H9 (cell line): ENCODE data around the gene UPP1. TPM values are rescaled to one million over a fixed set of nuclear protein-coding genes. Genes with fewer than 3 reads are reported as not detected.

ENCODE experiments used
- DNase-seq: peaks from one replicate; pipeline ENCODE4 v3.0.0-alpha.2; 2017
- H2AFZ ChIP-seq: one replicate; pipeline ENCODE4 v1.6.1; 2013; ENCODE audit warnings: mild to moderate bottlenecking, low read length, control low read depth, moderate library complexity
- H2AK5ac ChIP-seq: 2 replicates; pipeline ENCODE4 v1.6.1; 2013; ENCODE audit warnings: low read length, control low read depth, mixed read lengths; ENCODE audit not compliant: insufficient read length
- H2BK120ac ChIP-seq: one replicate; pipeline ENCODE4 v1.6.1; 2013; ENCODE audit warnings: low read depth, mild to moderate bottlenecking, low read length, control low read depth, inconsistent platforms; ENCODE audit not compliant: poor library complexity, severe bottlenecking
- H2BK12ac ChIP-seq: 2 replicates; pipeline ENCODE4 v1.6.1; 2013; ENCODE audit warnings: low read length, control low read depth, mixed read lengths, low read depth; ENCODE audit not compliant: insufficient read length
- H2BK15ac ChIP-seq: 2 replicates; pipeline ENCODE4 v1.6.1; 2013; ENCODE audit warnings: low read depth, low read length, control low read depth
- H2BK20ac ChIP-seq: one replicate; pipeline ENCODE4 v1.6.1; 2013; ENCODE audit warnings: low read depth, mild to moderate bottlenecking, low read length, control low read depth, inconsistent platforms; ENCODE audit not compliant: poor library complexity, severe bottlenecking
- H2BK5ac ChIP-seq: 2 replicates; pipeline ENCODE4 v1.6.1; 2013; ENCODE audit warnings: low read length, control low read depth, mixed read lengths; ENCODE audit not compliant: insufficient read length
- H3K14ac ChIP-seq: 2 replicates; pipeline ENCODE4 v1.6.1; 2013; ENCODE audit warnings: low read length, control low read depth; ENCODE audit not compliant: insufficient read depth
- H3K18ac ChIP-seq: 2 replicates; pipeline ENCODE4 v1.6.1; 2013; ENCODE audit warnings: low read depth, mild to moderate bottlenecking, mixed read lengths, low read length, control low read depth; ENCODE audit not compliant: insufficient read length
- H3K23ac ChIP-seq: 2 replicates; pipeline ENCODE4 v1.6.1; 2013; ENCODE audit warnings: low read length, control low read depth, mixed read lengths, low read depth; ENCODE audit not compliant: insufficient read length
- H3K23me2 ChIP-seq: 2 replicates; pipeline ENCODE4 v1.6.1; 2013; ENCODE audit warnings: low read depth, mild to moderate bottlenecking, mixed read lengths, low read length, control low read depth; ENCODE audit not compliant: insufficient read length, poor library complexity, severe bottlenecking
- H3K27ac ChIP-seq: 2 replicates; pipeline ENCODE4 v1.5.1; 2013; ENCODE audit warnings: low read length, control low read depth, mixed read lengths, low read depth; ENCODE audit not compliant: insufficient read length
- H3K27me3 ChIP-seq: 2 replicates; pipeline ENCODE4 v1.6.1; 2013; ENCODE audit warnings: low read length, control low read depth, inconsistent platforms; ENCODE audit not compliant: insufficient read depth
- H3K4ac ChIP-seq: 2 replicates; pipeline ENCODE4 v1.6.1; 2013; ENCODE audit warnings: low read depth, mild to moderate bottlenecking, control low read depth, inconsistent platforms, low read length, moderate library complexity
- H3K4me1 ChIP-seq: 2 replicates; pipeline ENCODE4 v1.6.1; 2013; ENCODE audit warnings: low read length, control low read depth, inconsistent platforms; ENCODE audit not compliant: insufficient read depth
- H3K4me2 ChIP-seq: 2 replicates; pipeline ENCODE4 v1.6.1; 2013; ENCODE audit warnings: low read length, control low read depth, mixed read lengths; ENCODE audit not compliant: insufficient read length, insufficient read depth
- H3K56ac ChIP-seq: 2 replicates; pipeline ENCODE4 v1.6.1; 2013; ENCODE audit warnings: low read depth, mild to moderate bottlenecking, mixed read lengths, low read length, control low read depth; ENCODE audit not compliant: insufficient read length
- H3K79me1 ChIP-seq: 2 replicates; pipeline ENCODE4 v1.6.1; 2013; ENCODE audit warnings: low read depth, mild to moderate bottlenecking, moderate library complexity, low read length, control low read depth, inconsistent platforms; ENCODE audit not compliant: insufficient read depth, poor library complexity, severe bottlenecking
- H3K79me2 ChIP-seq: 2 replicates; pipeline ENCODE4 v1.6.1; 2013; ENCODE audit warnings: low read length, control low read depth, inconsistent platforms; ENCODE audit not compliant: insufficient read depth
- H3K9ac ChIP-seq: 2 replicates; pipeline ENCODE4 v1.6.1; 2013; ENCODE audit warnings: low read length, control low read depth, mixed read lengths; ENCODE audit not compliant: insufficient read length; ENCODE audit errors: extremely low read depth
- H3K9me3 ChIP-seq: one replicate; pipeline ENCODE4 v1.6.1; 2013; ENCODE audit warnings: low read depth, low read length, inconsistent platforms; ENCODE audit not compliant: control insufficient read depth
- H3T11ph ChIP-seq: one replicate; pipeline ENCODE4 v1.6.1; 2013; ENCODE audit warnings: mild to moderate bottlenecking, low read length, control low read depth, inconsistent platforms
- H4K20me1 ChIP-seq: one replicate; pipeline ENCODE4 v1.6.1; 2013; ENCODE audit not compliant: control insufficient read depth, insufficient read length, insufficient read depth
- H4K5ac ChIP-seq: 2 replicates; pipeline ENCODE4 v1.6.1; 2013; ENCODE audit warnings: low read depth, mild to moderate bottlenecking, mixed read lengths, low read length, control low read depth; ENCODE audit not compliant: insufficient read length
- H4K8ac ChIP-seq: replicated peaks from 2 replicates; pipeline ENCODE4 v1.6.1; 2013; ENCODE audit warnings: low read length, control low read depth, mixed read lengths, low read depth; ENCODE audit not compliant: insufficient read length
- H4K91ac ChIP-seq: 2 replicates; pipeline ENCODE4 v1.6.1; 2013; ENCODE audit warnings: low read depth, mild to moderate bottlenecking, moderate library complexity, mixed read lengths, low read length, control low read depth; ENCODE audit not compliant: insufficient read length
- H3K27ac Mint-ChIP-seq, 3 experiments: 2 replicates in 2 of 3; 3 replicates in 1 of 3; pipeline ENCODE4 v1.8.0; 2020 to 2021; ENCODE audit warnings: mixed read lengths in 3 of 3, mild to moderate bottlenecking in 1 of 3, moderate library complexity in 1 of 3
- H3K27me3 Mint-ChIP-seq: 2 replicates; pipeline ENCODE4 v1.8.0; 2021; ENCODE audit warnings: low read depth, mild to moderate bottlenecking, moderate library complexity, mixed read lengths
- H3K36me3 Mint-ChIP-seq, 3 experiments: 2 replicates in 2 of 3; 3 replicates in 1 of 3; pipeline ENCODE4 v1.8.0; 2020 to 2021; ENCODE audit warnings: low read depth in 3 of 3, mixed read lengths in 3 of 3; ENCODE audit not compliant: insufficient read depth in 1 of 3
- H3K4me1 Mint-ChIP-seq, 2 experiments: 2 replicates each; pipeline ENCODE4 v1.8.0; 2020; ENCODE audit warnings: mixed read lengths in 2 of 2
- H3K4me3 Mint-ChIP-seq, 2 experiments: 2 replicates in 1 of 2; 3 replicates in 1 of 2; pipeline ENCODE4 v1.8.0; 2020 to 2021; ENCODE audit warnings: mild to moderate bottlenecking in 2 of 2, mixed read lengths in 2 of 2, moderate library complexity in 1 of 2
- H3K9me3 Mint-ChIP-seq, 2 experiments: 2 replicates in 1 of 2; 3 replicates in 1 of 2; pipeline ENCODE4 v1.8.0; 2020; ENCODE audit warnings: mild to moderate bottlenecking in 2 of 2, mixed read lengths in 2 of 2, moderate library complexity in 1 of 2
- WGBS: extraction: QIAGEN DNeasy Blood & Tissue Kit; methylation state at CpG from one replicate; pipeline ENCODE4 v1.1.7; 2013; ENCODE audit warnings: missing lambda C conversion rate, low lambda C conversion rate, mixed read lengths; ENCODE audit not compliant: insufficient read length; ENCODE audit errors: extremely low coverage; 5-methylcytosine and 5-hydroxymethylcytosine counted together
- total RNA-seq: library from RNA; stranded (reverse); gene quantifications from 2 replicates; pipeline ENCODE4 v1.2.1, GENCODE V29; 2021
- TF ChIP-seq, protein P1 (sequence below): fragments of 200-600 bp; sonication (generic); conservative IDR thresholded peaks from 3 replicates; pipeline ENCODE4 v1.8.0; 2021; ENCODE audit warnings: antibody characterized with exemption, mild to moderate bottlenecking

Gene UPP1
- total RNA-seq, 1 experiment from 2014 or later: 34.2 TPM

DNA sequence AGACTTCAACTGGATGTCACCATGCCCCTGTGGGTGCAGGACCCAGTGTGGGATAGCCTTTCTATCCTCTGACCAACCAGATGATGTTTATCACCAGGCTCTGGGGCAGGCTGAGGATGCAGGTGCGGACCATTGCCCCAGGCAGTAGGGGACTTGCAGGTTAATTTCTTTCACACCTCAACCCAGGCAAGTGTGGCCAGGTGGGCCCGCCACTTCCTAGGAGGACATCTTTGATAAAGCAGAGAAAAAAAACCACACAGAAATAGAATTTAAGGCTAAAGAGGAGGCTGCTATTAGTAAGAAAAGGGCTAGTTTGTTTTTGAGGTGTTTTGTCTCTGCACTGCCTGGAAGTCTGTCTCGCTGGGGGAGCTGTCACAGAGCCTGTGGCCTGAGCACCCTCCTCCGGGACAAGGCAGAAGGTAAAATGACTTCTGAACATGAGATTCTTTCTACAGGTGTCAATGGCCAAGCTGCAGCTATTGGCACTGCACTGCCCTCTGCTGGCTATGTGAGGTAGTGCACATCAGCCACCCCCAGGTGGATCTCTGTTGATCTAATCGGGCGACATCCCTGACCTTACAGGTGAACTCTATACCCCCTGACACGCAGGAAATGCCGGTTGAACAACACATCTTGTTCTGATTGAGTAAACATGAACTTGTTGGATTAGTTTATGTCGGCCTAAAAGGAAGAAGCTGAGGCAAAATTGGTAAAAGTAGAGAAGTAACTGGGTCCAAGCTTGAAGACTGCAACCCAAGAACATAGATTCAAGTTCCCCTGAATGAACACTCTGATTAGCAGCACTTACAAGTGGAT lies 21.0 kb downstream of the UPP1 start:
- Mint-ChIP-seq H3K27ac (no peak overlapping the region; a peak in 1 of 7 replicates), H3K4me3 (no peak overlapping the region), H3K36me3 (peaks cover 14 to 39% (median 32%) of the 10 kb centered on the region in 3 experiments), H3K9me3 (no peaks in the 10 kb centered on the region; a peak in 1 of 5 replicates), H3K4me1 (peaks cover 15 to 26% of the 10 kb centered on the region in 2 experiments), H3K27me3 (no peaks in the 10 kb centered on the region; the same call in 1 of the 2 replicates)
- H2BK12ac ChIP-seq: no peak overlapping the region
- no peaks in the 10 kb centered on the region for H4K20me1 ChIP-seq
- H3K4ac ChIP-seq: no peak overlapping the region
- H3K9ac ChIP-seq: no peak overlapping the region
- no peaks in the 10 kb centered on the region for H3K9me3 ChIP-seq
- no peak overlapping the region for H3T11ph ChIP-seq
- no peak overlapping the region for H3K14ac ChIP-seq
- no peak overlapping the region for H4K5ac ChIP-seq
- no peak overlapping the region for H4K8ac ChIP-seq
- no peak overlapping the region for H3K4me2 ChIP-seq
- H3K79me2 ChIP-seq: no peaks in the 10 kb centered on the region
- no peak overlapping the region for H2AFZ ChIP-seq
- no CpG with 5 or more reads among the region's 9 CpGs for WGBS
- DNase-seq: peak; percentile 85
- TF ChIP-seq, protein P1, sequence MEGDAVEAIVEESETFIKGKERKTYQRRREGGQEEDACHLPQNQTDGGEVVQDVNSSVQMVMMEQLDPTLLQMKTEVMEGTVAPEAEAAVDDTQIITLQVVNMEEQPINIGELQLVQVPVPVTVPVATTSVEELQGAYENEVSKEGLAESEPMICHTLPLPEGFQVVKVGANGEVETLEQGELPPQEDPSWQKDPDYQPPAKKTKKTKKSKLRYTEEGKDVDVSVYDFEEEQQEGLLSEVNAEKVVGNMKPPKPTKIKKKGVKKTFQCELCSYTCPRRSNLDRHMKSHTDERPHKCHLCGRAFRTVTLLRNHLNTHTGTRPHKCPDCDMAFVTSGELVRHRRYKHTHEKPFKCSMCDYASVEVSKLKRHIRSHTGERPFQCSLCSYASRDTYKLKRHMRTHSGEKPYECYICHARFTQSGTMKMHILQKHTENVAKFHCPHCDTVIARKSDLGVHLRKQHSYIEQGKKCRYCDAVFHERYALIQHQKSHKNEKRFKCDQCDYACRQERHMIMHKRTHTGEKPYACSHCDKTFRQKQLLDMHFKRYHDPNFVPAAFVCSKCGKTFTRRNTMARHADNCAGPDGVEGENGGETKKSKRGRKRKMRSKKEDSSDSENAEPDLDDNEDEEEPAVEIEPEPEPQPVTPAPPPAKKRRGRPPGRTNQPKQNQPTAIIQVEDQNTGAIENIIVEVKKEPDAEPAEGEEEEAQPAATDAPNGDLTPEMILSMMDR: peak; percentile 99
- H3K27me3 ChIP-seq: no peaks in the 10 kb centered on the region
- H3K23me2 ChIP-seq: no peaks in the 10 kb centered on the region
- H3K18ac ChIP-seq: no peak overlapping the region
- H2BK20ac ChIP-seq: no peak overlapping the region
- no peak overlapping the region for H2BK120ac ChIP-seq
- no peaks in the 10 kb centered on the region for H3K4me1 ChIP-seq
- no peak overlapping the region for H3K27ac ChIP-seq
- H4K91ac ChIP-seq: no peak overlapping the region
- H2AK5ac ChIP-seq: no peak overlapping the region
- no peaks in the 10 kb centered on the region for H3K79me1 ChIP-seq
- no peak overlapping the region for H2BK15ac ChIP-seq
- no peak overlapping the region for H2BK5ac ChIP-seq
- no peak overlapping the region for H3K23ac ChIP-seq
- H3K56ac ChIP-seq: no peak overlapping the region
